Common myeloid progenitor, CD34-positive (primary cell): ENCODE data around the gene AFDN.

Experiments used
- CTCF ChIA-PET: fragments of 350-600 bp; sonication (Branson Sonifier 250); formaldehyde crosslinking; loops from one replicate; lab custom pipeline; 2021; ENCODE audit warnings: antibody characterized with exemption; lab: Charles Lee
- POLR2A ChIA-PET: fragments of 350-600 bp; sonication (Branson Sonifier 250); formaldehyde crosslinking; loops from one replicate; lab custom pipeline; 2021; ENCODE audit warnings: antibody characterized with exemption; lab: Charles Lee
- DNase-seq, 3 donors: peaks; one replicate each; pipeline versions ENCODE4 v3.0.0 to v3.0.0-alpha.2; 2013
- H3K27ac ChIP-seq, 2 experiments: 1 replicate in 1 of 2; 2 replicates in 1 of 2; pipeline ENCODE4 v1.7.0; 2013; ENCODE audit warnings: inconsistent platforms in 2 of 2, low read length in 2 of 2, mild to moderate bottlenecking in 2 of 2, low read depth in 1 of 2, moderate library complexity in 1 of 2; ENCODE audit not compliant: severe bottlenecking in 2 of 2, insufficient read depth in 1 of 2, poor library complexity in 1 of 2
- H3K27me3 ChIP-seq, 5 experiments: replicated peaks in 2 of 5; 1 replicate in 3 of 5; 2 replicates in 2 of 5; pipeline versions ENCODE4 v1.6.1 to v1.7.0; 2013; ENCODE audit warnings: low read length in 4 of 5, mild to moderate bottlenecking in 2 of 5, moderate library complexity in 2 of 5, inconsistent platforms in 1 of 5; ENCODE audit not compliant: insufficient read depth in 5 of 5, control insufficient read depth in 4 of 5
- H3K36me3 ChIP-seq, 4 experiments: 1 replicate in 2 of 4; 2 replicates in 2 of 4; pipeline versions ENCODE4 v1.6.1 to v1.7.0; 2013; ENCODE audit warnings: low read length in 3 of 4, control low read depth in 1 of 4, mild to moderate bottlenecking in 1 of 4; ENCODE audit not compliant: control insufficient read depth in 4 of 4, insufficient read depth in 4 of 4
- H3K4me1 ChIP-seq, 4 experiments: 1 replicate in 3 of 4; 2 replicates in 1 of 4; pipeline versions ENCODE4 v1.6.1 to v1.7.1; 2013; ENCODE audit warnings: low read length in 3 of 4, mild to moderate bottlenecking in 3 of 4, control low read depth in 1 of 4, inconsistent platforms in 1 of 4, moderate library complexity in 1 of 4; ENCODE audit not compliant: control insufficient read depth in 4 of 4, insufficient read depth in 4 of 4; ENCODE audit errors: control extremely low read depth in 1 of 4
- H3K4me3 ChIP-seq, 7 experiments: 1 replicate in 4 of 7; 2 replicates in 3 of 7; pipeline versions ENCODE4 v1.5.1 to v1.7.0; 2013; ENCODE audit warnings: mild to moderate bottlenecking in 7 of 7, low read length in 6 of 7, moderate library complexity in 6 of 7, inconsistent platforms in 2 of 7, low read depth in 2 of 7, control low read depth in 1 of 7; ENCODE audit not compliant: insufficient read depth in 4 of 7, control insufficient read depth in 1 of 7; ENCODE audit errors: extremely low read depth in 1 of 7
- H3K9me3 ChIP-seq, 5 experiments: 1 replicate in 4 of 5; 2 replicates in 1 of 5; pipeline versions ENCODE4 v1.6.1 to v1.7.1; 2013; ENCODE audit warnings: low read length in 4 of 5, mild to moderate bottlenecking in 2 of 5, inconsistent platforms in 1 of 5, low read depth in 1 of 5, moderate library complexity in 1 of 5; ENCODE audit not compliant: control insufficient read depth in 4 of 5, insufficient read depth in 2 of 5; ENCODE audit errors: control extremely low read depth in 1 of 5
- WGBS: methylation state at CpG from one replicate; pipeline ENCODE4 v1.1.5; 2013; ENCODE audit not compliant: insufficient coverage; 5-methylcytosine and 5-hydroxymethylcytosine counted together

The AFDN gene

DNA sequence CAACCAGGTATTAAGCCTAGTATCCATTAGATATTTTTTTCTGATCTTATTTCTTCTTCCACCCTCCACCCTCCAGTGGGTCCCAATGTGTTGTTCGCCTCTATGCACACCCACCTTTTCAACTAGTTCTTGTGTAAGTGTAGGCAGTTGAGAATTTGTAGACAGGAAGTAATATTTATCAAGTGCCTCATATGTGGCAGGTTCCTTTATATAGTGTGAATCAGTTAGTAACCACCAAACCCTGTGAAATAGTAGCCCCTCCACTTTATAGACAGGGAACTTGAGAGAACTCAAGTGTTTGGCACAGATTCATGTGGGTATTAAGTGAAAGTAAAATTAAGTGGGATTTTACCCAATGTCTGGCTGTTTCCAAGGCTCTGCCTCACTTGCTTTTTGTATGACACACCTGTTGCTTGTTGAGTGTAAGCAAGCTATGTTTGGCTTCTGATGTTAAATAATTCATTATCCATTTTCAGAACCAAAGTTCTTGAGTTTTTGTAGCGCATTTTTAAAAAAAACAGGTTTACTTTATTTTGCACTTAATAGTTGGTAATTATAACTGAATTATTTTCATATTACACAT lies 24.8 kb downstream of the AFDN start:
- POLR2A ChIA-PET: no interaction called here
- no peaks in the 10 kb centered on the region for H3K36me3 ChIP-seq
- no peak overlapping the region for H3K4me3 ChIP-seq
- H3K27ac ChIP-seq: no peak overlapping the region
- peak in 2 of 3 donors; percentile 57 to 64 for DNase-seq
- no peaks in the 10 kb centered on the region for H3K4me1 ChIP-seq
- H3K9me3 ChIP-seq: peaks cover 0 to 3% (median 1%) of the 10 kb centered on the region in 5 experiments
- WGBS: no CpG with 5 or more reads among the region's 2 CpGs
- CTCF ChIA-PET: interaction anchor here (1.1 to 1.3 kb wide), 2 partner anchors 8 to 12 kb away, joined by 3 to 4 read pairs; no protein-coding TSS in a partner anchor
- H3K27me3 ChIP-seq: peaks cover 1 to 14% (median 13%) of the 10 kb centered on the region in 5 experiments

DNA sequence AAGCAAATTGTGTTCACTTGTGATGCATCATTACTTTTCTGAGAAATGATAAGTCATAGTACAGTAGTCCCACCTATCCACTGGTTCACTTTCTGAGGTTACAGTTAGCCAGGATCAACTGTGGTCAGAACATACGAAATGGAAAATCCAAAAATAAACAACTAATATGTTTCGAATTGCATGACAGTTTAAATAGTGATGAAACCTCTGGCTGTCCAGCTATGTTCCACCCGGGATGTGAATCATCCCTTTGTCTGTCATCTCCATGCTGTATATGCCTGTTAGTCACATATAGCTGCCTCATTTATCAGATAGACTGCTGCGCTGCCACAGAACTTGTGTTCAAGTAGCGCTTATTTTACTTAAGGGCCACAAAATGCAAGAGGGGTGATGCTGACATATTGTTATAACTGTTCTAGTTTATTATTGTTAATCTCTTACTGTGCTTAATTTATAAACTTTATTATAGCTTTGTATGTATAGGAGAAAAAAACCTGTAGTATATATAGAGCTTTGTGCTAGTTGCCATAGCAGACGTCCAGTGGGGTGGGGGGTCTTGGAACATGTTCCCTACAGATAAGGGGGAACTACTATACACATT lies 29.2 kb downstream of the AFDN start:
- Histone ChIP-seq H3K27ac (peak overlapping the region in 1 of 2 experiments; percentile 72), H3K36me3 (no peaks in the 10 kb centered on the region), H3K9me3 (peaks cover 0 to 4% (median 1%) of the 10 kb centered on the region in 5 experiments), H3K4me3 (no peak overlapping the region), H3K4me1 (no peaks in the 10 kb centered on the region), H3K27me3 (peaks cover 0 to 7% (median 5%) of the 10 kb centered on the region in 5 experiments)
- POLR2A ChIA-PET: no interaction called here
- 100% methylated on average over 4 of the region's 6 CpGs for WGBS
- no peak for DNase-seq
- CTCF ChIA-PET: interaction anchor here (0.9 kb wide), 1 partner anchor 12 kb away, joined by 3 read pairs; no protein-coding TSS in a partner anchor

DNA sequence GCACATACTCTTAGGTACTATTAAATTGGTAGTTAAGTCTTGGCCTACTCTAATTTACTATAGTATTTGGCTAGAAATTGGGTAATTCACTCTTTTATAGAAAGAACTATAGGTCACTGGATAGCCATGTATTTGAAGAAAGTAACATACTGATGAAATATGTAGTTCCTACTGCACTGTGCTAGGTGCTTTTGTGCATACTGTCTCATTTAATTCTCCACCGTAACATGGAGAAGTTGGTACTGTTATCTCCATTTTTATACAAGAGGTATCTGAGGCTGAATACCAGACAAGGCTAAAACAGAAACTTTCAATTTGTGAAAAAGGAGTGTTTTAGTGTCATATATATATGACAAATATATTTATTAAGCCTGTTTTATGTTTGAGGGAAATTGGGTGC lies 29.8 kb downstream of the AFDN start:
- H3K36me3 ChIP-seq: no peaks in the 10 kb centered on the region
- POLR2A ChIA-PET: no interaction called here
- CTCF ChIA-PET: interaction anchor here (0.9 kb wide), 1 partner anchor 12 kb away, joined by 3 read pairs; no protein-coding TSS in a partner anchor
- H3K27me3 ChIP-seq: peaks cover 0 to 5% (median 3%) of the 10 kb centered on the region in 5 experiments
- DNase-seq: no peak
- no peaks in the 10 kb centered on the region for H3K4me1 ChIP-seq
- no peak overlapping the region for H3K27ac ChIP-seq
- WGBS: no CpG with 5 or more reads among the region's 1 CpG
- no peak overlapping the region for H3K4me3 ChIP-seq
- H3K9me3 ChIP-seq: peaks cover 0 to 4% (median 1%) of the 10 kb centered on the region in 5 experiments

GRCh38 chr6:167856999-167857660 lies 30.4 kb downstream of the AFDN start:
- Histone ChIP-seq H3K9me3 (peaks cover 0 to 4% (median 1%) of the 10 kb centered on the region in 5 experiments), H3K27ac (peak overlapping the region in 1 of 2 experiments; percentile 43), H3K27me3 (peaks cover 0 to 5% (median 3%) of the 10 kb centered on the region in 5 experiments), H3K4me1 (no peaks in the 10 kb centered on the region), H3K36me3 (no peaks in the 10 kb centered on the region), H3K4me3 (no peak overlapping the region)
- ChIA-PET POLR2A (no interaction called here), CTCF (no interaction called here)
- WGBS: 92% methylated on average over 3 of the region's 5 CpGs
- DNase-seq: no peak

- ChIA-PET CTCF (no interaction called here), POLR2A (no interaction called here)
- peaks cover 0 to 5% (median 3%) of the 10 kb centered on the region in 5 experiments for H3K27me3 ChIP-seq
- H3K27ac ChIP-seq: no peak overlapping the region
- 100% methylated on average over 1 of the region's 1 CpG for WGBS
- H3K4me3 ChIP-seq: no peak overlapping the region
- peaks cover 0 to 4% (median 0%) of the 10 kb centered on the region in 5 experiments for H3K9me3 ChIP-seq
- DNase-seq: no peak
- no peaks in the 10 kb centered on the region for H3K36me3 ChIP-seq
- no peaks in the 10 kb centered on the region for H3K4me1 ChIP-seq
Measured at GRCh38 chr6:167858086-167858591, 31.4 kb downstream of the AFDN start.

DNA sequence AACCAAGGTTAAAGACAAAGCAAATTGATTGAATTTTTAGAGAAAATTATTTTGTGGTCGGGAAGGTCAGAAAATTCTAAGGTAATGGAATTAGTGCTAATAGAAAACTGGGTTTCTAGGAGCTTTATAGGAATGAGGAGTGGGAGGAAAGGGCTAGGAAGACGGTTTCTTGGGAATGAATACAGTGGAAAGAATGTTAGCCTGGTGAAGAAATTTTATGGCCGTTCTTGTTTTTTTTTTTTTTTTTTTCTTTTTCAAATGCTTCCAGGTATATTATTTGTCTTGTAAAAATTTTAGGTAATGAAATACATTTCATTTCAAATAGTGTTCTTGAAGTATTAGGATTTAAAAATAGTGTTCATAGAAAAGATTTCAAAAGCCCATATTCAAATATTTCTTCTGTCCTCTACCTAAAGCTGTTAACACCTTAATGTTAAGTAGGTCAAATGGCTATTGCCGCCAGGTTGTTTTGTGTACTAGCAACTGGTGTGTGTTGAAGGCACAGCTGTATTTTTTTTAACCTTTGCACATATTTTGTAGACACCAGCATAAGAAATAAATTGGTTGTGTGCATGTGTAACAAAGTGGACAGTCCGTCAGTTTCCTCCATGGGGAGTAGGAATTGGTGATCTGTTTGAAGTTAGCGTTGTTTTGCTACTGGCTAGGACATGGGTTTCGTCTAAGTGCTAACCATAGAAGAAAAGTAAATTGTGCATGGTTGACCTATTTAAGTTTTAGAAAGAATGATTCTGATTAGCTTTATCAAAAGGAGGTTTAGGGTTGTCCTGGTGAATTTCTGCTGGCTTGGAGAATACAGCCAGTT lies 32.3 kb downstream of the AFDN start:
- H3K4me3 ChIP-seq: no peak overlapping the region
- H3K9me3 ChIP-seq: peaks cover 0 to 4% (median 0%) of the 10 kb centered on the region in 5 experiments
- no peak for DNase-seq
- ChIA-PET POLR2A (interaction anchor here (0.6 kb wide), 1 partner anchor 65 kb away, joined by 3 read pairs; no protein-coding TSS in a partner anchor), CTCF (interaction anchor here (0.7 to 1.8 kb wide), 3 partner anchors 10 to 28 kb away, joined by 3 to 4 read pairs (median 4); no protein-coding TSS in a partner anchor)
- no peak overlapping the region for H3K27ac ChIP-seq
- H3K36me3 ChIP-seq: no peaks in the 10 kb centered on the region
- WGBS: 67% methylated on average over 3 of the region's 7 CpGs
- H3K27me3 ChIP-seq: peaks cover 0 to 5% (median 2%) of the 10 kb centered on the region in 5 experiments
- no peaks in the 10 kb centered on the region for H3K4me1 ChIP-seq
